Calu3 (cell line): Measurements from ENCODE around the gene LIMS2. TPM values are rescaled to one million over a fixed set of nuclear protein-coding genes. Genes with fewer than 3 reads are reported as not detected.

Source experiments
- BruUV-seq: library from RNA; stranded (reverse); fragments of 400-500 nt; replicated peaks from 2 replicates; lab custom pipeline; 2021; lab: Mats Ljungman, UMichigan
- CTCF ChIA-PET: fragments of 300-600 bp; sonication (Branson Sonifier 250); formaldehyde crosslinking; loops from one replicate; lab custom pipeline; 2022; ENCODE audit warnings: antibody characterized with exemption; lab: Charles Lee
- DNase-seq: peaks from one replicate; pipeline ENCODE4 v3.0.0; 2022
- H3K27ac Mint-ChIP-seq: one replicate; pipeline ENCODE4 v1.8.0; 2022; ENCODE audit warnings: mixed read lengths; ENCODE audit not compliant: unreplicated experiment
- H3K27me3 Mint-ChIP-seq: one replicate; pipeline ENCODE4 v1.8.0; 2022; ENCODE audit warnings: mixed read lengths; ENCODE audit not compliant: unreplicated experiment
- H3K36me3 Mint-ChIP-seq: one replicate; pipeline ENCODE4 v1.8.0; 2022; ENCODE audit warnings: mild to moderate bottlenecking, moderate library complexity, mixed read lengths; ENCODE audit not compliant: insufficient read depth, unreplicated experiment
- H3K4me1 Mint-ChIP-seq: one replicate; pipeline ENCODE4 v1.8.0; 2022; ENCODE audit warnings: mild to moderate bottlenecking, low read depth, mixed read lengths; ENCODE audit not compliant: unreplicated experiment
- H3K4me3 Mint-ChIP-seq: one replicate; pipeline ENCODE4 v1.8.0; 2022; ENCODE audit warnings: mild to moderate bottlenecking, low read depth, moderate library complexity, mixed read lengths; ENCODE audit not compliant: unreplicated experiment
- H3K9me3 Mint-ChIP-seq: one replicate; pipeline ENCODE4 v1.8.0; 2022; ENCODE audit warnings: low read depth, mixed read lengths; ENCODE audit not compliant: unreplicated experiment
- intact Hi-C: fragments of 100-400 bp; cut with micrococcal nuclease; formaldehyde crosslinking; loops from one replicate; pipeline ENCODE4 v1.10.0; 2022; ENCODE audit not compliant: unreplicated experiment
- total RNA-seq: library from RNA; stranded (reverse); gene quantifications from 2 replicates; pipeline ENCODE4 v1.2.3, GENCODE V29; 2022
- TF ChIP-seq, protein P1 (sequence below): fragments of 200-600 bp; IDR thresholded peaks from one replicate; pipeline ENCODE4 v1.8.0; 2022; ENCODE audit warnings: antibody characterized with exemption; ENCODE audit not compliant: unreplicated experiment

LIMS2 gene
- total RNA-seq, 1 experiment from 2014 or later = 0.31 TPM

GRCh38 chr2:127614731-127615130, 60.6 kb downstream of the LIMS2 start:
- intact Hi-C loops = no loop called here
- no peaks in the 10 kb centered on the region for H3K4me1 Mint-ChIP-seq
- no peak for DNase-seq
- CTCF ChIA-PET = no interaction called here
- H3K36me3 Mint-ChIP-seq = no peaks in the 10 kb centered on the region
- peaks cover 80% of the 10 kb centered on the region for H3K27me3 Mint-ChIP-seq
- no peak overlapping the region for H3K4me3 Mint-ChIP-seq
- H3K9me3 Mint-ChIP-seq = peaks cover 6% of the 10 kb centered on the region
- H3K27ac Mint-ChIP-seq = no peak overlapping the region
- TF ChIP-seq, protein P1, sequence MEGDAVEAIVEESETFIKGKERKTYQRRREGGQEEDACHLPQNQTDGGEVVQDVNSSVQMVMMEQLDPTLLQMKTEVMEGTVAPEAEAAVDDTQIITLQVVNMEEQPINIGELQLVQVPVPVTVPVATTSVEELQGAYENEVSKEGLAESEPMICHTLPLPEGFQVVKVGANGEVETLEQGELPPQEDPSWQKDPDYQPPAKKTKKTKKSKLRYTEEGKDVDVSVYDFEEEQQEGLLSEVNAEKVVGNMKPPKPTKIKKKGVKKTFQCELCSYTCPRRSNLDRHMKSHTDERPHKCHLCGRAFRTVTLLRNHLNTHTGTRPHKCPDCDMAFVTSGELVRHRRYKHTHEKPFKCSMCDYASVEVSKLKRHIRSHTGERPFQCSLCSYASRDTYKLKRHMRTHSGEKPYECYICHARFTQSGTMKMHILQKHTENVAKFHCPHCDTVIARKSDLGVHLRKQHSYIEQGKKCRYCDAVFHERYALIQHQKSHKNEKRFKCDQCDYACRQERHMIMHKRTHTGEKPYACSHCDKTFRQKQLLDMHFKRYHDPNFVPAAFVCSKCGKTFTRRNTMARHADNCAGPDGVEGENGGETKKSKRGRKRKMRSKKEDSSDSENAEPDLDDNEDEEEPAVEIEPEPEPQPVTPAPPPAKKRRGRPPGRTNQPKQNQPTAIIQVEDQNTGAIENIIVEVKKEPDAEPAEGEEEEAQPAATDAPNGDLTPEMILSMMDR = no peak
- BruUV-seq = no TSS peak

DNA sequence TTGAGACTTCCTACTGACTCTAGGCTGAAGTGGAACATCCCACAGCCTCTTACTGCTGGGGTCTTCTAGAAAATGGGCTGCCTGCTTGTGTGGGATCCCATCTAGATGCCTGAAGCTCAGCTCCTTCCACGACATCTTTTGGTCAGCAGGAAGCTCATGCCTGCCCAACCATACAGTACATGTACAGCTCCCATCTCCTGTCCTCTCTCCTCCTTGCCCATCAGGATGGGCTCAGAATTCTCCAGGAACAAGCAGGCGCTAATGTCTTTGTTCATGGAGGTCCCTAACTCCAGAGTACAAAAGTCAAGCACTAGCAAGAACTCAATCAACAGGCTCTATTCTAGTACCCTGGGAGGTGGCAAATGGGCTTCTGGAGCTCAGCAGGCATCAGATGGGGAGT, 61.1 kb downstream of the LIMS2 start:
- DNase-seq = no peak
- TF ChIP-seq, protein P1 = no peak
- no peaks in the 10 kb centered on the region for H3K36me3 Mint-ChIP-seq
- H3K4me1 Mint-ChIP-seq = no peaks in the 10 kb centered on the region
- CTCF ChIA-PET = interaction anchor here (1.0 kb wide), 1 partner anchor 11 kb away, joined by 3 read pairs; no protein-coding TSS in a partner anchor
- no TSS peak for BruUV-seq
- H3K27ac Mint-ChIP-seq = no peak overlapping the region
- intact Hi-C loops = no loop called here
- peaks cover 80% of the 10 kb centered on the region for H3K27me3 Mint-ChIP-seq
- peaks cover 6% of the 10 kb centered on the region for H3K9me3 Mint-ChIP-seq
- H3K4me3 Mint-ChIP-seq = no peak overlapping the region

GRCh38 chr2:127612111-127612822, 63.1 kb downstream of the LIMS2 start:
- intact Hi-C loops = no loop called here
- Mint-ChIP-seq H3K36me3 (no peaks in the 10 kb centered on the region), H3K27ac (no peak overlapping the region), H3K27me3 (peaks cover 75% of the 10 kb centered on the region), H3K4me1 (no peaks in the 10 kb centered on the region), H3K9me3 (peaks cover 6% of the 10 kb centered on the region), H3K4me3 (no peak overlapping the region)
- CTCF ChIA-PET = no interaction called here
- TF ChIP-seq, protein P1 = no peak
- no TSS peak for BruUV-seq
- no peak for DNase-seq

GRCh38 chr2:127611076-127611925, 64.0 kb downstream of the LIMS2 start:
- peaks cover 74% of the 10 kb centered on the region for H3K27me3 Mint-ChIP-seq
- BruUV-seq = no TSS peak
- peaks cover 6% of the 10 kb centered on the region for H3K9me3 Mint-ChIP-seq
- H3K4me3 Mint-ChIP-seq = no peak overlapping the region
- TF ChIP-seq, protein P1 = no peak
- no peaks in the 10 kb centered on the region for H3K4me1 Mint-ChIP-seq
- H3K27ac Mint-ChIP-seq = no peak overlapping the region
- no peak for DNase-seq
- no peaks in the 10 kb centered on the region for H3K36me3 Mint-ChIP-seq
- CTCF ChIA-PET = no interaction called here
- intact Hi-C loops = no loop called here
